Mesenchymal stem cell (in vitro differentiated cells and primary cell): Measurements from ENCODE around the gene ENPP6.

Experiments used
- DNase-seq: peaks from one replicate; pipeline ENCODE4 v3.0.0-alpha.2; 2013
- H2AFZ ChIP-seq: one replicate; pipeline ENCODE4 v1.6.1; 2013; ENCODE audit warnings: low read depth, mild to moderate bottlenecking, control low read depth, inconsistent platforms, low read length, moderate library complexity
- H2AK5ac ChIP-seq: 2 replicates; pipeline ENCODE4 v1.6.1; 2013; ENCODE audit warnings: low read length, moderate library complexity, mild to moderate bottlenecking, inconsistent platforms; ENCODE audit not compliant: severe bottlenecking
- H2BK120ac ChIP-seq: one replicate; pipeline ENCODE4 v1.6.1; 2013; ENCODE audit warnings: low read depth, mild to moderate bottlenecking, inconsistent platforms, low read length, moderate library complexity
- H2BK12ac ChIP-seq, 2 experiments: one replicate each; pipeline ENCODE4 v1.6.1; 2013; ENCODE audit warnings: inconsistent platforms in 2 of 2, low read length in 2 of 2, mild to moderate bottlenecking in 2 of 2, moderate library complexity in 2 of 2, control low read depth in 1 of 2
- H2BK15ac ChIP-seq: one replicate; pipeline ENCODE4 v1.6.1; 2013; ENCODE audit warnings: mild to moderate bottlenecking, low read depth, inconsistent platforms; ENCODE audit not compliant: poor library complexity, severe bottlenecking
- H2BK5ac ChIP-seq: 2 replicates; pipeline ENCODE4 v1.6.1; 2013; ENCODE audit warnings: low read depth, mild to moderate bottlenecking, low read length, control low read depth, inconsistent platforms; ENCODE audit not compliant: poor library complexity, severe bottlenecking
- H3K14ac ChIP-seq, 2 experiments: one replicate each; pipeline ENCODE4 v1.6.1; 2013; ENCODE audit warnings: inconsistent platforms in 2 of 2, low read length in 2 of 2, control low read depth in 1 of 2, mild to moderate bottlenecking in 1 of 2, moderate library complexity in 1 of 2
- H3K18ac ChIP-seq, 2 experiments: one replicate each; pipeline ENCODE4 v1.6.1; 2013; ENCODE audit warnings: inconsistent platforms in 2 of 2, low read length in 2 of 2, control low read depth in 1 of 2, low read depth in 1 of 2, mild to moderate bottlenecking in 1 of 2
- H3K23ac ChIP-seq, 2 experiments: one replicate each; pipeline ENCODE4 v1.6.1; 2013; ENCODE audit warnings: inconsistent platforms in 2 of 2, low read length in 2 of 2, mild to moderate bottlenecking in 2 of 2, moderate library complexity in 2 of 2, control low read depth in 1 of 2
- H3K27ac ChIP-seq: 2 replicates; pipeline ENCODE4 v1.5.1; 2013; ENCODE audit warnings: mild to moderate bottlenecking, moderate library complexity, low read length, control low read depth, inconsistent platforms; ENCODE audit not compliant: poor library complexity, severe bottlenecking
- H3K27me3 ChIP-seq, 2 experiments: 2 replicates each; pipeline versions ENCODE4 v1.6.1 to v1.7.0; 2013; ENCODE audit warnings: low read length in 2 of 2, mild to moderate bottlenecking in 2 of 2, moderate library complexity in 2 of 2, control low read depth in 1 of 2, inconsistent platforms in 1 of 2; ENCODE audit not compliant: control insufficient read depth in 1 of 2, insufficient read depth in 1 of 2
- H3K36me3 ChIP-seq, 2 experiments: 2 replicates each; pipeline versions ENCODE4 v1.6.1 to v1.7.0; 2013; ENCODE audit warnings: low read length in 2 of 2, control low read depth in 1 of 2, inconsistent platforms in 1 of 2, low read depth in 1 of 2, mild to moderate bottlenecking in 1 of 2; ENCODE audit not compliant: insufficient read depth in 2 of 2, control insufficient read depth in 1 of 2
- H3K4ac ChIP-seq, 2 experiments: one replicate each; pipeline ENCODE4 v1.6.1; 2013; ENCODE audit warnings: inconsistent platforms in 2 of 2, low read length in 2 of 2, mild to moderate bottlenecking in 2 of 2, moderate library complexity in 2 of 2, control low read depth in 1 of 2, low read depth in 1 of 2
- H3K4me1 ChIP-seq: 2 replicates; pipeline ENCODE4 v1.6.1; 2013; ENCODE audit warnings: low read depth, low read length, control low read depth; ENCODE audit not compliant: control insufficient read depth, insufficient read depth
- H3K4me2 ChIP-seq: 2 replicates; pipeline ENCODE4 v1.6.1; 2013; ENCODE audit warnings: low read length, mild to moderate bottlenecking, inconsistent platforms; ENCODE audit not compliant: poor library complexity, severe bottlenecking
- H3K4me3 ChIP-seq, 2 experiments: 2 replicates each; pipeline versions ENCODE4 v1.5.1 to v1.7.0; 2013; ENCODE audit warnings: low read length in 2 of 2, mild to moderate bottlenecking in 2 of 2, control low read depth in 1 of 2, low read depth in 1 of 2; ENCODE audit not compliant: insufficient read depth in 1 of 2
- H3K79me1 ChIP-seq: replicated peaks from 2 replicates; pipeline ENCODE4 v1.6.1; 2013; ENCODE audit warnings: mild to moderate bottlenecking, control low read depth, low read length, inconsistent platforms; ENCODE audit not compliant: poor library complexity, severe bottlenecking
- H3K9ac ChIP-seq: 2 replicates; pipeline ENCODE4 v1.7.0; 2013; ENCODE audit warnings: mild to moderate bottlenecking, low read length, moderate library complexity
- H3K9me3 ChIP-seq: 2 replicates; pipeline ENCODE4 v1.7.0; 2013; ENCODE audit warnings: mild to moderate bottlenecking, low read length; ENCODE audit not compliant: control insufficient read depth
- H4K8ac ChIP-seq: one replicate; pipeline ENCODE4 v1.6.1; 2013; ENCODE audit warnings: inconsistent platforms, mild to moderate bottlenecking, low read length, moderate library complexity
- H4K91ac ChIP-seq: one replicate; pipeline ENCODE4 v1.6.1; 2013; ENCODE audit warnings: mild to moderate bottlenecking, low read length, inconsistent platforms
- whole genome bisulfite sequencing: methylation state at CpG from one replicate; pipeline ENCODE4 v1.1.7; 2013; ENCODE audit warnings: mixed read lengths; 5-methylcytosine and 5-hydroxymethylcytosine counted together

The ENPP6 gene

GRCh38 chr4:184154199-184154598 lies 63.5 kb downstream of the ENPP6 start:
- Histone ChIP-seq H3K18ac (no peak overlapping the region), H4K91ac (no peak overlapping the region), H3K4me2 (no peak overlapping the region), H2BK120ac (no peak overlapping the region), H3K4me3 (no peak overlapping the region), H3K4ac (no peak overlapping the region), H2BK12ac (no peak overlapping the region), H3K27ac (no peak overlapping the region), H3K9ac (no peak overlapping the region), H3K14ac (no peak overlapping the region), H3K23ac (no peak overlapping the region), H2BK15ac (no peak overlapping the region), H4K8ac (no peak overlapping the region), H2AK5ac (no peak overlapping the region), H3K9me3 (no peaks in the 10 kb centered on the region), H3K4me1 (no peaks in the 10 kb centered on the region), H3K79me1 (no peaks in the 10 kb centered on the region), H2AFZ (no peak overlapping the region), H3K36me3 (no peaks in the 10 kb centered on the region), H2BK5ac (no peak overlapping the region), H3K27me3 (no peaks in the 10 kb centered on the region)
- 79% methylated on average over 6 of the region's 7 CpGs for WGBS
- no peak for DNase-seq

GRCh38 chr4:184153781-184154180 lies 63.9 kb downstream of the ENPP6 start:
- Histone ChIP-seq H3K4me2 (no peak overlapping the region), H3K4me3 (no peak overlapping the region), H3K27ac (no peak overlapping the region), H2BK120ac (no peak overlapping the region), H3K9ac (no peak overlapping the region), H3K18ac (no peak overlapping the region), H3K79me1 (no peaks in the 10 kb centered on the region), H2BK12ac (no peak overlapping the region), H2AK5ac (no peak overlapping the region), H2BK15ac (no peak overlapping the region), H3K9me3 (no peaks in the 10 kb centered on the region), H3K36me3 (no peaks in the 10 kb centered on the region), H2BK5ac (no peak overlapping the region), H4K91ac (no peak overlapping the region), H3K4me1 (no peaks in the 10 kb centered on the region), H3K23ac (no peak overlapping the region), H3K27me3 (no peaks in the 10 kb centered on the region), H4K8ac (no peak overlapping the region), H2AFZ (no peak overlapping the region), H3K14ac (no peak overlapping the region), H3K4ac (no peak overlapping the region)
- no peak for DNase-seq
- WGBS, result 88% methylated on average over 5 of the region's 5 CpGs

GRCh38 chr4:184151988-184152485 lies 65.6 kb downstream of the ENPP6 start:
- H2BK15ac ChIP-seq, result no peak overlapping the region
- H3K9ac ChIP-seq, result no peak overlapping the region
- no peak overlapping the region for H3K23ac ChIP-seq
- H2BK120ac ChIP-seq, result no peak overlapping the region
- no peak overlapping the region for H4K8ac ChIP-seq
- peak overlapping the region in 1 of 2 experiments; percentile 75 for H3K4ac ChIP-seq
- no peak overlapping the region for H2BK5ac ChIP-seq
- peak overlapping the region; percentile 16 for H3K4me2 ChIP-seq
- H2BK12ac ChIP-seq, result no peak overlapping the region
- no peak overlapping the region for H3K4me3 ChIP-seq
- no peak for DNase-seq
- no peak overlapping the region for H2AK5ac ChIP-seq
- H3K14ac ChIP-seq, result no peak overlapping the region
- no peaks in the 10 kb centered on the region for H3K27me3 ChIP-seq
- H3K27ac ChIP-seq, result no peak overlapping the region
- no peaks in the 10 kb centered on the region for H3K9me3 ChIP-seq
- no peak overlapping the region for H2AFZ ChIP-seq
- WGBS, result 88% methylated on average over 13 of the region's 13 CpGs
- H3K79me1 ChIP-seq, result no peaks in the 10 kb centered on the region
- H3K4me1 ChIP-seq, result no peaks in the 10 kb centered on the region
- peak overlapping the region; percentile 39 for H4K91ac ChIP-seq
- no peaks in the 10 kb centered on the region for H3K36me3 ChIP-seq
- peak overlapping the region in 1 of 2 experiments; percentile 48 for H3K18ac ChIP-seq

- Histone ChIP-seq H3K27ac (no peak overlapping the region), H3K4me3 (no peak overlapping the region), H3K9me3 (no peaks in the 10 kb centered on the region), H3K36me3 (no peaks in the 10 kb centered on the region), H2BK15ac (peak overlapping the region; percentile 93), H2AFZ (no peak overlapping the region), H2BK120ac (no peak overlapping the region), H3K4me1 (no peaks in the 10 kb centered on the region), H2BK12ac (no peak overlapping the region), H3K4ac (no peak overlapping the region), H3K18ac (no peak overlapping the region), H2AK5ac (no peak overlapping the region), H4K8ac (no peak overlapping the region), H3K4me2 (no peak overlapping the region), H3K27me3 (no peaks in the 10 kb centered on the region), H3K23ac (no peak overlapping the region), H3K79me1 (no peaks in the 10 kb centered on the region), H3K14ac (no peak overlapping the region), H2BK5ac (no peak overlapping the region), H3K9ac (no peak overlapping the region), H4K91ac (no peak overlapping the region)
- no peak for DNase-seq
- WGBS, result 80% methylated on average over 7 of the region's 7 CpGs
Observed at GRCh38 chr4:184150102-184150839, 67.4 kb downstream of the ENPP6 start.
